Putamen (tissue), 1 donor: ENCODE measurements around the gene CARS2.
"Not testable (repeated sequence)": the region's sequence is repeated elsewhere in the genome, so short reads cannot be mapped to it uniquely, and the experiment has no call there.

Experiments
- DNase-seq: peaks from one replicate; pipeline ENCODE4 v3.0.0-alpha.2; 2016; ENCODE audit warnings: low spot score

CARS2 gene

GRCh38 chr13:110682746-110683145 is 23.2 kb downstream of the CARS2 start:
- no peak for DNase-seq

- no peak for DNase-seq
These were observed 23.9 kb downstream of the CARS2 start for GRCh38 chr13:110681868-110682550.

- DNase-seq: no peak
These were observed 25.1 kb downstream of the CARS2 start for GRCh38 chr13:110680852-110681251.

GRCh38 chr13:110677731-110678545 is 28.0 kb downstream of the CARS2 start:
- no peak for DNase-seq

- DNase-seq: no peak
These were observed 29.0 kb downstream of the CARS2 start for GRCh38 chr13:110676595-110677587.

GRCh38 chr13:110669814-110670213 is 36.1 kb downstream of the CARS2 start:
- DNase-seq: not testable (repeated sequence)

- no peak for DNase-seq
These were observed 36.9 kb downstream of the CARS2 start for GRCh38 chr13:110669036-110669435.

- DNase-seq: no peak
These were observed 39.7 kb downstream of the CARS2 start for GRCh38 chr13:110666255-110666533.

GRCh38 chr13:110665491-110666254 is 40.2 kb downstream of the CARS2 start:
- DNase-seq: no peak

GRCh38 chr13:110664673-110665072 is 41.2 kb downstream of the CARS2 start:
- DNase-seq: no peak

GRCh38 chr13:110664041-110664440 is 41.9 kb downstream of the CARS2 start:
- DNase-seq: no peak

- DNase-seq: no peak
These were observed 42.4 kb downstream of the CARS2 start for GRCh38 chr13:110663491-110663890.

GRCh38 chr13:110662777-110663443 is 43.0 kb downstream of the CARS2 start:
- no peak for DNase-seq

GRCh38 chr13:110662091-110662490 is 43.8 kb downstream of the CARS2 start:
- no peak for DNase-seq

- DNase-seq: no peak
These were observed 44.7 kb downstream of the CARS2 start for GRCh38 chr13:110661256-110661655.

GRCh38 chr13:110658218-110658911 is 47.6 kb downstream of the CARS2 start:
- DNase-seq: not testable (repeated sequence)

GRCh38 chr13:110657196-110657595 is 48.7 kb downstream of the CARS2 start:
- DNase-seq: no peak

- no peak for DNase-seq
These were observed 52.1 kb downstream of the CARS2 start for GRCh38 chr13:110653851-110654250.

GRCh38 chr13:110653271-110653670 is 52.6 kb downstream of the CARS2 start:
- DNase-seq: no peak

GRCh38 chr13:110652764-110653163 is 53.2 kb downstream of the CARS2 start:
- DNase-seq: no peak
